Activated CD8-positive, alpha-beta memory T cell treated with anti-CD3 and anti-CD28 coated beads, Interleukin-2, amount 50 U/mL, for 24 hours (primary cell): ENCODE measurements around the gene SPOCD1.

Experiments used
- DNase-seq: peaks from one replicate; pipeline ENCODE4 v3.0.0-alpha.2; 2020; ENCODE audit errors: extremely low read depth

The SPOCD1 gene

DNA sequence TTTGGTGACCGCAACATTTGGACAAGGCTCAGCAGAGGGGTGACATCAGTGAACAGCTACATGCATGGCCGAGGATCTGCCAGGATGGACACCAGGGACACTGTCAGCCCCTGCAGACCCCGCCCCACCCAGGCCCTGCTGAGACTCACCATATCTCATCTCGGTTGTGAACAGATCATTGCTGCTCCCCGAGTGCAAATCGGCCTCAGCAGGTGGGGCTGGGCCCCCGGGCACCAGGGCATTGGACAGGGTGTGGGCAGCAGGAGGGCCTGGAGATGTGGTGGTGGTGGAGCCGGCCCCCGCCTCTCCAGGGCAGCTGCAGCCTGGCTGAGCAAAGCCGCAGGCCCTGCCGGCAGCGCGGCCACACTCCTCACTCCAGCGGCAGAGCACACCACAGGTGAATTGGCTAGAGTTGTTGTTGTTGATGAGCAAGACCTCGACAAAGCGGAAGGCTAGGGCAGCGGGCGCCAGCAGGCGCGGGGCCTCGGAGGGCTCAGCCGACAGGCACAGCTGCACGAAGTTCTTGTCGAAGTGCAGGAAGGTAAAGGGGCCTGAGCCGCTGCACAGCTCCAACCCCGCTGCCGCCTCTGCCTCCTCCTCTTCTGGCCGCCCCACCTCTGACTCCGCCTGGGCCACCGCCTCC is 59.9 kb downstream of the SPOCD1 start:
- no peak for DNase-seq

DNA sequence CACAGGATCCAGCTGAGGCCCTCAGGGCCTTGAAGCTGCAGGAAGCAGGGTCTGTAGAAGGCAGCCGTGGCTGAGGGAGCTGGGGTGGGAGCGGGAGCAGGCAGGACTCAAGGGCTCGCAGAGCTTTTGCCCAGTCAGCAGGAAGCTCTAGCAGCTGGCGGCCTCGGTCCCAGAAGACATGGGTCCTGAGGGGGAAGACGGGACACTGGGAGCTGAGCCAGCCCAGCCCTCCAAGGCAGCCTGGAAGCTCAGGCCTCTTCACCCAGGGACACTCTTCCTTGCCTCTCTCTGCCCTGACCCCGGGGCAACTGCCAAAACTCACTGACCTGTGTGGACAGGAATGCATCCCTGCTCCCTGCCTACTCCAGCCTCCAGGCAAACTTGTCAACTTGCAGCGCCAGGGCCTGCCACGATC is 60.6 kb downstream of the SPOCD1 start:
- no peak for DNase-seq

DNA sequence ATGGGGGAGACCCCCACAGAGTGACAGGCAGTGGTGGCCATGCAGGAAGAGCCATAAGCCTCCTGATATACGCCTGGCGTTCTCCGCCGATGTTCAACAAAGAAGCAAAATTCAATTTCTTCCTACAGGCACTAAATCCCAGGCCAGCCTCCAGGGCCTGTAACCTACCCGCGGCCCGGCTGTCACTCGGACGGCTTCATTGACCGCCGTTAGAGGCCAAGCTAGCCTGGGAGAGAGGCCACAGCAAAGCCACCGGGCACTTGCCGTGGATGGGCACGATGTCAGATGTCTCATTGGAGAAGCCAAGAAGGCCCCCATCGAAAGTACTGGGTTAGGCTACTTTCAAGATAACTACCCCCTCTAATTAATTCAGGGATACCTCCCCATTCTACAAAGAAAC is 61.4 kb downstream of the SPOCD1 start:
- no peak for DNase-seq

DNA sequence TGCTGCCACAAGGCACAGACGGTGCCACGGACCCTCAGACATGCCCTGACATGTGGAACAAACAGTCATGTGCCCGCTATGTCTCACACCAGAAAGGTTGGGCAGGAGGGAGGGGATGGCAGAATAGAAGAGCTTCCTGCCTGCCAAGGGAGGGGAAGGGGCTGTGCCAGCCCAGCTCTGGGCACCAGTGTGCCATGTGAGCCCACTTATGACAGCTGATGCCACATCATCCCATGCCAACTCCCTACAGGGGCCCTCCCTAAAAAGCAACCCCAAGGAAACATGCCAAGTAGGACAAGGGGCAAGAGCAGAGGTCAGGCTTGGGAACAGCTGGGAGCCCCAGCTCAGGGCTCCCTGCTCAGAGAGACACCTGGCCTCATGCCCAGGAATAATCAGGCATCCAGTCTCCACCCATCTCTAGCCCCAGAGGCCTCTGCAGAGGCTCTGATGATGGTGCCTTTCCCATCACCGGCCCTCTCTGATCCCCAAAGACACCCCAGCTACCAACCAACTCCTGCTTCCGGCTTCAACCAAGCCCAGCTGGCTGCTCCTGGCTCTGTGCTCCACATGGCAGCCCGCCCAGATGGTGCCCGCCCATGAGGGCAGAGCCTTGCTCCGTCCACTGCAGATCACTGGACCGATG is 62.0 kb downstream of the SPOCD1 start:
- DNase-seq = no peak

DNA sequence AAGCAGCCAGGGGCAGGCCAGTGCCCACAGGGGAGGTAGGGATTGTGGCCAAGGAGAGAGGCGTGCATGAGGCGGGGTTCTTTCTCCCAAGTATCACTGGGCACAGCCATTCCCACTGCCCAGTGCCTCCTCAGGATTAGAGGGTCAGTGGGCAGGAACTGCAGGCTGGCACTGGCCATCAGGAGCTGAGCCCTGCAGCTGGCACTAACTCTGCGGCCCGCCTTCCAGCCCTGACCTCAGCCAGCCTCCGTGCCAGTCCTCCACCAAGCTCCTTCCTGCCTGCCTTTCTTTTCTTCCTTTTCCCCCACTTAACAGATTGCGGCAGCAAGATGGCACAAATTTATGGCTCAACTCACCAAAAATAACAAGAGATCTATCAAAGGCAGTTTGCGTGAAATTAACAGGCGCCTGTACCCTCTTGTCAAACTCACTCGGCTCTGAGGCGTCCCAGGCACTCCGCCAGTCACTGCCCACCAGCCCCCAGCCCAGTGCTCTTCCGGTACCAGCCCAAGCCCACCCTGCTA is 62.8 kb downstream of the SPOCD1 start:
- DNase-seq = no peak

DNA sequence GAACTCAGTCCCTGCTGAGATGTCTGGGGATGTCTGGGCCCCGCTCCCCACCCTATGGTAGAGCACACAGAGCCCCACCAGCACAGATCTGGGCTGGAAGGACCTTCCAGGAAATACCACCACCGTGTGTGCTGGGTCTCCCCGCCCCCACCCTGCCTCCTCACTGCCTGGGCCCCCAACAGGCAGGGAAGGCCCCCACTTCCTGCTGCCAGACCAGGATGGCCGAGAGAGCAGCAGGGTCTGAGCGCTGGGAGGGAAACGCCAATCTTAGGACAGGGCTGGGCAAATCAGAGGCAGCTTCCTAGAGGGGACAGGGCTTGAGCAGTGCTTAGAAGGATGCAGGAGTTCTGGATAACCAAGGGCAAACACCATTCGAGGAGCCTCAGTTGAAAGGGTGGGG is 63.6 kb downstream of the SPOCD1 start:
- DNase-seq = no peak

DNA sequence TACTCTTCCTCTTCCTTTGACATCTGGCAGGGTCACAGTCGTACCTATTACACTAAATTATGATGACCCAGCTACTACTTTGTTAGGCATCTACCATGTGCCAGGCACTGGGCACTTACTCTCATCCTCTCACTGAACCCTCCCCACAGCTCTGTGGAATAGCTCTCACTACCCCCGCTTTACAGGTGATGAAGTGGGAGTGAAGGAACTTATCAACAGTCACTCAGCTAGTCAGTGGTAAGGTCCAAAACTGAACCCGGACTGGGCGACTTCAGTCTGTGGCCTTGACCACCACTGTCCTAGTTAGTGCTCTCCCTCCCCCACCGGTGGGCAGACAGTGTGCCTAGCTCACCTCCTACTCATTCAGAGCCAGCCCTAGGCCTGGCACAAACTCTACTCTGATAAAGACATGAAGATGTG is 64.0 kb downstream of the SPOCD1 start:
- DNase-seq = no peak

DNA sequence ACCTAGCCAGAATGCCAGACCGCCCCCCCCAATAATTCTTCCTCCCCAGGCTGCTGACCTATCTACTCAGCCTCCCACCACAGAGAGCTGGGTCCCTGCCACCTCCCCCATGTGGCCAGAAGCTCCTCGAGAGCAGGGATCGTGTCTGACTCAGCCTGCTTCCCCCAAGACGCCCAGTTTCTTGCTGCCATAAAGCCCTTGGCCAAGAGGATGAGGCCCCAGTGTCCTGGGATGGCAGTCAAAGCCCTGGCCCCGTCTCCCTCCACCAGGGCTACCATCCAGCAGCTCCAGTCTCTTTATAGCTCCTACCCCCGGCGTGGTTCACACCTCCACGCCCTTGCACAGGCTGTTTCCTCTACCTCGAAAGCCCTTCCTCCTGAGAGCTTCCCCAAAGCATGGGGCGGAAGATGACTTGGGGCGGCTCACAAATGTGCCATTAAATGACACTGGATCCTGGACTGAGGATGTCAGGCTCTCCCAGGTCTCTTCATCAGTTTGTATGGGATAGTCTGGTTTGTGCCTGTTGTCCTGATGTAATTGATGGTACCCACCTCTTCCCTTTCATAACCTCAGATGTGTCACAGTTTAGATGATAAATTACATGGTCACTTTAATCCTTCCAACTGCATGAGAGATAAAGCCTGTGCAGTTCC is 64.8 kb downstream of the SPOCD1 start:
- DNase-seq = no peak

DNA sequence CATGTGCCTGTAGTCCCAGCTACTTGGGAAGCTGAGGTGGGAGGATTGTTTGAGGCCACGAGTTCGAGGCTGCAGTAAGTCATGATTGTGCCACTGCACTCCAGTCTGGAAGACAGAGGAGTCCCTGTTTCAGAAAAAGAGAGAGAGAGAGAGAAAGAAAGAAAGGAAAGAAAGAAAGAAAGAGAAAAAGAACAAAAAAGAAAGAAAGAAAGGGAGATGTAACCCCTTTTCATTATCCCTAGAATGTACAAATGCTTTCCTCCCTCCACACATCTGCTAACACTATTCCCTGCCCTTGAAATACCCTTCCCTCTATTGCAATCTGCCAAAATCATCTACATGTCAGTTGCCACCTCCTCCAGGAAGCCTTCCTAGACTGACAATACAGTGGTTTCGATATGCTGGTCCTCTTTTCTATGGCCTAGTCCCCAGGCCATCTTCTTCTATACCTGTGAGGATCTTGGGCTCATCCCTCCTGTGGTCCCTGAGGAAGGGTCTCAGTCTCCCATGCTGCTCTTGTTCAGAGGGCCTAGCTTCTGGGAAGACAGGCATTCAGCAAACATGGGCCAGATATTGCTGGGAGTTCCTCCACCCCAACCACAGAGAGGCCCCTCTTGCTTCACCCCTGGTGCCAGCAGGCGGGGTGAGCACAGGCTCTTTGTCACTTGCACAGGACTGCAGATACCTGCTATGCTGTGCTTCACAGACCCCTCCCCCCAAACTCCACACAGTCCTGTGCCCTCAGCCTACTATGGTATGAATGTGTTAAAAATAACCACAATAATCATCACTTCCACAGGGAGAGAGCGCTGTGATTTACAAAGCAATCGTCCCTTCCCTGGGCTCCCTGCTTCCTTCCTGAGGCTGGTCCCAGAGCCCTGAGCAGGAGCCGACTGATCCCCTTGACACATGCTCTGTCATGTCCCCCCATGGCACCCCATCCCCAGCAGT is 65.8 kb downstream of the SPOCD1 start:
- no peak for DNase-seq

DNA sequence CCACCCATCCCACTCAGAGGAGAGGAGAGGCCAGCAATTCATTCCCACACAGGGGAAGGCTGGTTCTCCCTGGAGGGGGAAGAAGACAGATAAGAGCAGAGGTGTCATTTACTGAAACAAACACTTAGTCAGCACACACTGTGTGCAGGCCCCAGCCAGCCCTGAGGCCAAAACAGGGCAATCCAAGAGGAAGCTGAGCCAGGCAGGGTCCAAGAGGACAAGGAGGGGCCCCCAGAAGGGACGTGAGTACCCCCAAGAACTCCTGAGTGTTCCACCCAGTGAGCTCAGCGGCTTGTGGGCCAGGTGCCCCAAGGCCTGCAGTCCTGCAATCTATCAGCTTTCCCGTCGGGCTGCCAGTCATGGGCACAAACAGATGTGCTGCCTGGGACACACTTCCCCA is 67.5 kb downstream of the SPOCD1 start:
- DNase-seq = no peak

DNA sequence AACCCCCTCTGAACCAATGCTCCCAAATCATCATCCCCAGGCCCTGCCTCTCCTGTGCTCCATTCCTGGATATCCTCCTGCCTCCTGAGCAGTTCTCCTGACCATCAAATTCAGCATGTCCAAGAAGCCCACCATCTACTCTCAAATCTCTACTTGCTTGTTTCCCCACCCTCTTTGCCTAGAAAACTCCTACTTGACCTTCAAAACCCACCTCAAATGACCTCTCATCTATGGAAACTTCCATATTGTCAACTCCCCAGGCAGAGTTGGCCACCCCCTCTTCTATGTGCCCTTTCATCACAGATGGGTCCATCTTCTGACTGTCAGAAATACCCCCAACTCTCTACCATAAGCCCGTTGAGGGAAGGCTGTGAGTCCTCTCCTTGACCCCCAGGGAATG is 68.5 kb downstream of the SPOCD1 start:
- DNase-seq = no peak

DNA sequence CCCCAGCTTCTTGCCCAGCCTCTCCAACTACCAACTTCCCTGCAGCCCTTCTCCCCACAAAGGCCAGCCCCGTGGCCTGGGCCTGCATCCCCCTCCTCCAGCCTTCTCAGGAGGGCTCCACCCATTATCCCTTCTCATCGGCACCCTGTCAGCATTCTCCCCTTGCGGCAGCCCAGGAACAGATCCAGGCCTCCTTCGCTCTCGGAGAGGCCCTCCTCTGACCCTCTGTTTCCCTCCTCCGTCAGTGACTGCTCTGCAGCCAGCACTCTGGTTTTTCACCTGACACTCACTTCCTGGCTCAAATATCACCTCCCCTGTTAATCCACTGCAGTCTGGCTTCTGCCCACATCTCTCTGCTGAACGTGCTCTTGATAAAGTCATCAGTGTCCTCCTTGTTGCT is 69.1 kb downstream of the SPOCD1 start:
- DNase-seq = no peak

DNA sequence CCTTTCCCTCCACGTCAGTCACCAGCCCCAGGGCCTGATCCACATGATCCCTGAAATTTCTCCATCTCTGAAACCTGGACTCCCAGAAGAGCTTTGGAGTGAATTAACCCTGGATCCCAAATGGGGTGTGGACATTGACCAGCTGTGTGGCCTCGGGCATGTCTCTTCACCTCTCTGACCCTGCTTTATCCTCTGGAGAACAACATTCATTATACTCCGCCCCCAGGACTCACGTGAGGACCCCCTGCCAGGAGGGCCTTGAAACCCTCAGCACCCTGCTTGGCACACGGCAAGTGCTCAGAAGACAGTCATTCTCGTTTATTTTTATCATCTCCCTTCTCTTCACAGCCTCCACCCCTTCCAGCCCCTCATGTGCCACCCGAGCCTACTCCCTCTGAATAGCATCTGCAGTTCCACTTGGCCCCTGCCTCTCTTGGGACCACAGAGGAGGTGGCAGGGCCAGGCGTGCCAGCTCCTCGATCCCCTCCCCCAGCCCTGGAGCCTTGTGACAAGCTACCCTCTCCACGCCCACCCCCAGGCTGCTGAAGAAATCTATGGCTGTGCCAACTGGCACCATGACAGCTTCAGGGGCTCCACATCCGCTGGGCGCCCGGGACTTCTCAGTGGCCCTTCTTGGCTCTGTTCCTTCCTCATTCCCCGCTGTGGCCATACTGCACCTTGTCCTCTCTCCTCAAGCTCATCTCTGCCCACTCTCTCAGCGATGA is 69.7 kb downstream of the SPOCD1 start:
- DNase-seq = no peak

DNA sequence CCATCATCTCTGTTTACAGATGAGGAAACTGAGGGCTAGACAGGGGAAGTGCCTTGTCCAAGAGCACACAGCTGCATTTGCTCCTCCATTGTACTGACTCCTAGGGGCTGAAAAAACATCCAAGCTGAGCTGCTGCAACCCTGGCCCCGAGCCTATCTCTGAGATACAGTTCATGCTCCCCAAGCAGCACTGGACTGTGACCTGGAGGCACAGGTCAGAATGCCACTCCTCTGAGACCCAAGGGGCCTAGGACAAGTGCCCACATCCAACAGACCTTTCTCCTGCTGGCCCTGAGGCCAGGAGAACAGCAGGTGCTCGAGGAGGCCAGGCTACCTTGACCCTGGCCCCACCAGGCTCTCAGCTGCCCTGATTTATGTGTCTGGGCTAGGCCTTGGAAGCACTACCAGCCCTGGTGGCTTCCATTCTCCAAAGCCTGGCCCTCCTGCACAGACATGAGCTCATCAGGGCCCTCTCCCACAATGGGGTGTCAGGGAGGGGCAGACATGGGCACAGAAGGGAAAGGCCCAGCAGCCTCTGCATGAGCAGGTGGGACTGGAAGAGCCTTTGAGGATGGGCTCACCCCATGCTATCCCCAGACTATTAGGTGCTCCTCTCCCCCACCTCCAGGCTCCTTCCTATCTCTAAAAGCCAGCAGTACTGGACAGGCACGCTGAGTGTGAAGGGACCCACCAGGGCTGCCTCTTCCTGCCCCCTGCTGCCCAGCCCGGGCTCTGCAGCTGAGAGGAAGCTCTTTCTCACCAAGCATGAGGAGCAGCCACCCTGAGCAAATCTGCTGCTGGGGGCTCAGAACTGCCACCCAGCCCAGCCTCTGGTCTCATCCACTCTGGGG is 70.5 kb downstream of the SPOCD1 start:
- DNase-seq = no peak

DNA sequence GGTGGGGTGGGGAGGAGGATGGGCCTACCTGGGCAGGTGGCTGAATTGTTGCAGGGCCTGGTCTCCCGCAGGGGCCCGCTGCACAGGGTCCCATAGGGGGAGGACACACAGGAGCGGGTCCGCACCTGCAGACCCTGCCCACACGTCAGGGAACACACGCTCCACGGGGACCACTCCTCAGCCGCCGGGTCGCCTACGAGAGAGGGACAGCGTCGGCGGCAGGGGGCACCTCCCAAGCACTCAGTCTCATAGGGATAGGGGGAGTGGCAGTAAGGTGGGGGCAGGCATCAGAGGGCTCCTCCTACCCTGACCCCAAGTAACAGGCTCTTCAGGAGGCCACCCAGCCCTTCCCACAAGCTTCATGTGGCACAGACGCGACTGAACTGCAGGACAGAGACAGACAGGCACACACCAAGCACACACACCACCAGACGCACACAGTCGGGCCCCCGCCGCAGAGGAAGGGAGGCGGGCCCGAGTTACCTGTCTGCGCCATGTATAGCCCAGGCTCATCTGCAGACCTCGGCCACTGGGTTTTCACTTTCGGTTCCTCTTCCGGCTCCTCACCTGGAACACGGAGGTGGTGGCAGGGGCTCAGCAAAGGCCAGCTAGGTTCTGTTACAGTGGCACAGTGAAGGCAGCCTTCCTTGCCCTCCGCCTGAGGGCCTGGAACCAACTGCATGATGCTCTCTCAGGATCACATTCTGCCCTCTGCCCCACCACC is 71.5 kb downstream of the SPOCD1 start:
- no peak for DNase-seq

DNA sequence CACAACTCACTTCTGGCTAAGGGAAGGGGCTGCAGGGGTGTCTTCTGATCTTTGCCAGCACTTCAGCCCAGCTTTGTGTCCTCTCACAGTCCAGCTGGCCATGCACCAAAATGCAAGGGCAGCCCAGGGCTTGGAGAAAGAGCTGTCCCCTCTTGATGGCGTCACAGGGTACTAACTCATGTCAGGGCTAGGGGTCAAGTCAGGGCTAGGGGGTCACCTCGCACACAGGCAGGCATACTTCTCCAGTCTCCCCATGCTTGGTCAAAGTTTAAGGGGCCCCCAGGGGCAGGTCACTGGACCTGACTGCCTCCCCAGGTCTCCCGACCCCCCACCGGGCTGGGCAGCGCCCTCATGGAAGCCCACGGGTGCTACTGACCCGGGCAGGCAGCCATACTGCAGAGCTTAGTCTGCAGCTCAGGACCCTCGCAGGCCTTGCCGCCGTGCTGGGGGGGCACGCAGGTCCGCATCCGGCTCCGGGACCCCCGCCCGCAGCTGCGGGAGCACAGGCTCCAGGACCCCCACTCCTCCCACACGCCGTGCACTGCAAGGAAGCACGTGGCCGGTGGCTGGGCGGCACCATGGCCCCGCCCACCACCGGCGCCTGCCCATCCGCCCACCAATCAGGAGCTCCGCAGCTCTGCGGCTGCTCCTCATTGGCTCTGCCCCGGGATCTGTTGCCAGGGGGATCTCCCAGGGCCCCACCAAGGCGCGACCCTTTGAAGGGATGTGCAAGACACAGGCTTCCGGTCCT is 73.2 kb downstream of the SPOCD1 start:
- no peak for DNase-seq
